HG02870 (cell line): ENCODE measurements around the gene SGSM2.

Experiments used
- ATAC-seq: cut with Tn5 transposase; IDR thresholded peaks from one replicate; pipeline ENCODE4 v1.9.1; 2021; ENCODE audit warnings: mild to moderate bottlenecking, moderate library complexity; ENCODE audit not compliant: unreplicated experiment

The SGSM2 gene

DNA sequence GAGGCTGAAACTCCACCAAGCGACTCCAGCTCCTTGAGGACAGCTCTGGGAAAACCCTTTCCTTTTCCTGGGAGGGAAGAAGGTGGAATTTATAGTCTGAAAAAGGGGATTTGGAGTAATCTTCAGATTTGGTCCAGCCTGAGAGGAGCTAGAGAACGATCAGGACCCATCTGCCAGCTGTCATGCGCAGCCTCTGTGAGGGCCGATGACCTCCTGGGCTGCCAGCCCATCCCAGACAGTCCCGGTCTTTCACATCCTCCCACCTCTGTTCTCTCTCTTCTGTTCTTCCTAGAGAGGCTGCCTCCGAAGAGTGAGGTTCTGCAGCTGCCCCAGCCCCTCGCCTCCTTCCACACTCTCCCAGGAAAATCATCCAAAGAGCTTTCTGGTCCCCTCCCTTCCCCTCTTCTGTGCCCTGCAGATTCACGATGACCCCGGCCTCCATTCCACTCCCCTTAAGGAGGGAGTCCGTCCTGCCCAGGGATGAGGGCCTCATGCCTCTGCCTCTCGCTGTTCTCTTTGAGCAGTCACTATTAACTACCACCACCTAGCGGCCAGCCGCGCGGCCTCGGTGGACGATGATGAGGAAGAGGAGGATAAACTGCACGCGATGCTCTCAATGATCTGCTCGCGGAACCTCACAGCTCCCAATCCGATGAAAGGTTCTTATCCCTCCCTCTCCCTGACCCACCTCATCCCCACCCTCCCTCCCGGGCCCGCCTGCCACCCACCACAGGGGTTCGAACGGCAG is 29.6 kb downstream of the SGSM2 start:
- ATAC-seq: no peak

DNA sequence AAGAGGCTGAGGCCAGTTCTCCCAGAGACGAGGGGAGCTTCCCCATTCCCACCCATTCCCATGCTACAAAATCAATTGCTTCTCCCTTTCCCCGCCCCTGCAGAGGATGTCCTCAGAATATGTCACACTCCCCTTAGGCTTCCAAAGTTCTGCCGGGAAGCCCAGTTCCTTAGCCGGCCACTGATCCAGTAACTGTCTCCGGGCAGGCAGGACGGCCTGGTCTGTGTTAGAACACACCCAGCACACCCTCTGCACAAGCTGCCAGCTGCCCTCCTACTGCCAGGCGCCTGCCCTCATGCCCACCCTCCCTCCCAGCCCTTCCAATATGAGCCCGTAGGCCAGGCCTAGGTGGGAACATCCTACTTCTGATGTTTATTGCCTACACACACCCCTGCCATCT is 31.1 kb downstream of the SGSM2 start:
- ATAC-seq: no peak

DNA sequence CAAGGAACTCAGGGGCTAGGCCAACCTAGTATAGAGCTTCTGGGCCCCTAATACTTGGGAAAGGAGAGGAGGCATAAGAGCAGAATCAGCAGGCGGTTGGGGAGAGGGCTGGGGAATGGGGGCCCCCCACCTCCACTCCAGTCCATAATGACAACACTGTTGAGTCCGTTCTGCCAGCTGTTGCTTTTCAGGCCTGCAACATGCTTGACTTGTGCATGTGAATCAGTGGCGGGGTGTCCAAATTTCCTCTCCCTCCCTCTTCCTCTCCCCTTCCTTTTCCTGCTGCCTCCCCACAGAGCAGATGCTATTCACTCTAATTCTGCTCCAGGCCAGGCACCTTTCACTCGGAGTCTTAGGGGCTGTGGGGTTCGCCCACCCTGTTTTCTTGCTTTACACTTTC is 31.7 kb downstream of the SGSM2 start:
- no peak for ATAC-seq

- no peak for ATAC-seq
These were observed 32.4 kb downstream of the SGSM2 start for GRCh38 chr17:2369551-2370210.

GRCh38 chr17:2370211-2370589 is 32.9 kb downstream of the SGSM2 start:
- no peak for ATAC-seq

- no peak for ATAC-seq
These were observed 34.2 kb downstream of the SGSM2 start for GRCh38 chr17:2371183-2372130.

DNA sequence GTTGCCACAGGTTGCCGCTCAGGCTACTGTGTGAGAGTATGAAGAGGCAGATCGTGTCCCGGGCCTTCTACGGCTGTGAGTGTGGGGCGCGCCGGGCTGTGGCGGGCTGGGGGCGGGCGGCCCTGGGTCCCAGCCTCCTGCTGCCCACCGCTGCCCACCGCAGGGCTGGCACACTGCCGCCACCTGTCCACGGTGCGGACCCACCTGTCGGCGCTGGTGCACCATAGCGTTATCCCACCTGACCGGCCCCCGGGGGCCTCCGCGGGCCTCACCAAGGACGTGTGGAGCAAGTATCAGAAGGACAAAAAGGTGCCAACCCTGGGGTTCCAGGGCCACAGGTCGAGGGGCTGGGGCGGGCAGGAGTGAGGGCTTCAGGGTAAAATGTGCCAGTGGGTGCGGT is 34.9 kb downstream of the SGSM2 start:
- no peak for ATAC-seq

- no peak for ATAC-seq
These were observed 35.4 kb downstream of the SGSM2 start for GRCh38 chr17:2372681-2373080.

GRCh38 chr17:2373179-2373578 is 35.9 kb downstream of the SGSM2 start:
- ATAC-seq: no peak

GRCh38 chr17:2374549-2375285 is 37.4 kb downstream of the SGSM2 start:
- no peak for ATAC-seq

DNA sequence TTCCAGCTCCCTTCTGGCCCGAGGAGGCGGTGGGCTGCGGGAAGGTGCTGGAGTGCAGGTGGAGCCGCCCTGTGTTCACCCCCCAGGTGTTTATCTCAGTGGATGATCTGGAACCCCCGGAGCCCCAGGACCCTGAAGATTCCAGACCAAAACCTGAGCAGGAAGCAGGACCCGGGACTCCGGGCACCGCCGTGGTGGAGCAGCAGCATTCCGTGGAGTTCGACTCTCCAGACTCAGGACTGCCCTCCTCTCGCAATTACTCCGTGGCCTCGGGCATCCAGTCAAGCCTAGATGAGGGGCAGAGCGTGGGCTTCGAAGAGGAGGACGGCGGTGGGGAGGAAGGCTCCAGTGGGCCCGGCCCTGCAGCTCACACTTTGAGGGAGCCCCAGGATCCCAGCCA is 38.1 kb downstream of the SGSM2 start:
- ATAC-seq: no peak

- ATAC-seq: no peak
These were observed 38.8 kb downstream of the SGSM2 start for GRCh38 chr17:2376107-2376506.

- ATAC-seq: no peak
These were observed 40.4 kb downstream of the SGSM2 start for GRCh38 chr17:2377659-2378058.

GRCh38 chr17:2378905-2379304 is 41.6 kb downstream of the SGSM2 start:
- no peak for ATAC-seq

- no peak for ATAC-seq
These were observed 42.4 kb downstream of the SGSM2 start for GRCh38 chr17:2379489-2380225.

GRCh38 chr17:2380226-2380922 is 43.1 kb downstream of the SGSM2 start:
- no peak for ATAC-seq

- no peak for ATAC-seq
These were observed 43.8 kb downstream of the SGSM2 start for GRCh38 chr17:2380950-2381649.

GRCh38 chr17:2383628-2384167 is 46.4 kb downstream of the SGSM2 start:
- no peak for ATAC-seq
